NOMO-1 treated with DMSO at 0.1 percent for 48 hours (cell line): Measurements from ENCODE around the gene PEAK3.

Experiments
- DNase-seq: peaks from one replicate; lab custom pipeline; 2025; ENCODE audit not compliant: unreplicated experiment; lab: John Stamatoyannopoulos, UW

PEAK3 gene

GRCh38 chr19:2251106-2252054, 30.6 kb downstream of the PEAK3 start:
- DNase-seq, result no peak

- DNase-seq, result no peak
These were observed 31.2 kb downstream of the PEAK3 start for GRCh38 chr19:2250766-2251105.

GRCh38 chr19:2249880-2250765, 31.9 kb downstream of the PEAK3 start:
- DNase-seq, result no peak

DNA sequence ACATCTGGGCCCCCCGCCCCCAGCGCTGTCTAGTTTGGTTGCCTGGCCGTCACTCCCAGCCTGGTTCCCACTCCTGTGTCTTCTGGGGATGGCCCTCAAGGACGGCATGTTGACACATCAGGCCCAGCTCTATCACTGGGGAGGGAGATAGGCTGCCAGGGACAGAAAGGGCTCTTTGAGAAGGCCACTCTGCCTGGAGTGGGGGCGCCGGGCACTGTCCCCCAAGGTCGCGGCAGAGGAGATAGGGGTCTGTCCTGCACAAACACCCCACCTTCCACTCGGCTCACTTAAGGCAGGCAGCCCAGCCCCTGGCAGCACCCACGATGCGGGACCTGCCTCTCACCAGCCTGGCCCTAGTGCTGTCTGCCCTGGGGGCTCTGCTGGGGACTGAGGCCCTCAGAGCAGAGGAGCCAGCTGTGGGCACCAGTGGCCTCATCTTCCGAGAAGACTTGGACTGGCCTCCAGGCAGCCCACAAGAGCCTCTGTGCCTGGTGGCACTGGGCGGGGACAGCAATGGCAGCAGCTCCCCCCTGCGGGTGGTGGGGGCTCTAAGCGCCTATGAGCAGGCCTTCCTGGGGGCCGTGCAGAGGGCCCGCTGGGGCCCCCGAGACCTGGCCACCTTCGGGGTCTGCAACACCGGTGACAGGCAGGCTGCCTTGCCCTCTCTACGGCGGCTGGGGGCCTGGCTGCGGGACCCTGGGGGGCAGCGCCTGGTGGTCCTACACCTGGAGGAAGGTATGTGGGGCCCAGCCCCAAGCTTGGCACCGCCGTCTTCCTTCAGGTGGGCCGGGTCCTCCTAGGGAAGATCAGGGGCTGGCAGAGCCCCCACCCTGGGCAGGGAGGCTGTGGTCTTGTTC, 32.7 kb downstream of the PEAK3 start, which contains the start of gene AMH:
TSS of gene AMH (plus strand) at position 314 of the 857 bp plus-strand sequence. CDS start at position 324, 10 bp downstream.
- no peak for DNase-seq

DNA sequence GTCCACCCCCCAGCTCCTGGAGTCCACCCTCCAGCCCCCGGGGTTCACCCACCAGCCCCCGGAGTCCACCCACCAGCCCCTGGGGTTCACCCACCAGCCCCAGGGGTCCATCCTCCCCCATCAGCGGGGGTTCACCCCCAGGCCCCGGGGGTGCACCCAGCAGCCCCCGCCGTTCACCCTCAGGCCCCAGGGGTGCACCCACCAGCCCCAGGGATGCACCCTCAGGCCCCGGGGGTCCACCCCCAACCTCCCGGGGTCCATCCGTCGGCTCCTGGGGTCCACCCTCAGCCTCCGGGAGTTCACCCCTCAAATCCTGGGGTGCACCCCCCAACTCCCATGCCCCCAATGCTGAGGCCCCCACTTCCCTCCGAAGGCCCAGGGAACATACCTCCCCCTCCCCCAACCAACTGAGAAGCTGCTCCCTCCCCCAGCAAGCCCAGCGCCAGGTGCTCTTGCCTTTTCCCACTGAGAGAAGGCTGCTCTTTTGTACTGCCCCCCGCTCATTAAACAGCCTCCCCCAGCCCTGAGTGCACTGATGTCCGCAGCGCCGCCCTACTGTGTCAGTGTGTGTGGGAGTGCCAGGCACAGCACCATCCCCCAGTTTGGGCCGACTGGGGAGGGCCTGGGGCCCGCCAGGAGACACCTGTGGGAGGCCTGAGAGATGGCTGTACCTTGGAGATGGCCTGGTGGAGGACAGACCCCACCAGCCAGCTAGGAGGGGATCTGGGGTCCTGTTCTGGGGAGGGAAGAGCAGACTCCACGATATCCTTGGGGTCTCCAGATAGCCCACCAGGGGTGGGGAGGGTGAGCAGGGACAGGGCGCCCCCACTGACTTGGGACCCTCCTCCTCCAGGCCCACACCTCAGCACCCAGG, 33.6 kb downstream of the PEAK3 start:
- no peak for DNase-seq

DNA sequence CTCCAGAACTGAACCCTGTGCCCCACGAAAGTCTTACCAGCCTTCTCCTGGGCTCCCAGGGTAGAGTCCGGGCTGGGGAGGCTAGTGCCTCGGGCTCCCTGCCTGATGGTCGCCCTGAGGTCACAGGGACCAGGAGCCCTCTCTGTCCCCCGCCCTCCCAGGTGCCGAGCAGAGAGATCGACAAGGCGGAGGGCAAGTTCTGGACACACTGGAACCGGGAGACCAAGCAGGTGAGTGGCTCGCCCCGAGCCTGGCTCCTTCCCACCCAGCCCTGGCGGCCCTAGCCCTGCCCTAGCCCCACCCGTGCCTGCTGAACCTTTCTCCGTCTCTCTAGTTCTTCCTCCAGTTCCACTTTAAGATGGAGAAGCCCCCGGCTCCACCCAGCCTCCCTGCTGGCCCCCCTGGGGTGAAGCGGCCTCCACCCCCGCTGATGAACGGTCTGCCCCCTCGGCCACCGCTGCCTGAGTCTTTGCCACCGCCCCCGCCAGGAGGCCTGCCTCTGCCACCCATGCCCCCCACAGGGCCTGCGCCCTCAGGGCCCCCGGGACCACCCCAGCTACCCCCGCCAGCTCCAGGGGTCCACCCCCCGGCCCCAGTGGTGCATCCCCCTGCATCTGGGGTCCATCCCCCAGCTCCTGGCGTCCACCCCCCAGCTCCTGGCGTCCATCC, 34.4 kb downstream of the PEAK3 start:
- DNase-seq, result no peak

DNA sequence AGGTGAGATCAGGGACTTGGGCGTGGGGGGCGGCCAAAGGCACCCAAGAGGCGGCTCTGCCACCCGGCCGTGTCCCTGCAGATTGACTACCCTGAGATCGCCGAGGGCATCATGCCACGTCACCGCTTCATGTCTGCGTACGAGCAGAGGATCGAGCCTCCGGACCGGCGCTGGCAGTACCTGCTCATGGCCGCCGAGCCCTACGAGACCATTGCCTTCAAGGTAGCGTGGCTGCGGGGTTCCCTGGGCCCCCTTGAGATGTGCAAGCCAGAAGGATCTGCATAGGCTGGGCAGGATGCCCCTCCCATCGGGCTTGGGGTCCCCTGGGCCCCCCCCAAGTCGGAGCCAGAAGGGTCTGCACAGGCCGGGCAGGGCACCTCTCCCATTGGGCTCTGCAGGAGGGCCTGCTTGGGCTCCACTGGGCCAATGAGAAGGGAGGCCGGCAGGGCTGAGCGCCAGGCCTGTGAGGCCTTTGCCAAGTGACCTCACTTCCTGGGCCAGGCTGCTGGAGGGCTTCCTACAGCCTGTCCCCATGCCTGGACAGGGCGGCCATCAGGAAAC, 35.1 kb downstream of the PEAK3 start:
- DNase-seq, result no peak

DNA sequence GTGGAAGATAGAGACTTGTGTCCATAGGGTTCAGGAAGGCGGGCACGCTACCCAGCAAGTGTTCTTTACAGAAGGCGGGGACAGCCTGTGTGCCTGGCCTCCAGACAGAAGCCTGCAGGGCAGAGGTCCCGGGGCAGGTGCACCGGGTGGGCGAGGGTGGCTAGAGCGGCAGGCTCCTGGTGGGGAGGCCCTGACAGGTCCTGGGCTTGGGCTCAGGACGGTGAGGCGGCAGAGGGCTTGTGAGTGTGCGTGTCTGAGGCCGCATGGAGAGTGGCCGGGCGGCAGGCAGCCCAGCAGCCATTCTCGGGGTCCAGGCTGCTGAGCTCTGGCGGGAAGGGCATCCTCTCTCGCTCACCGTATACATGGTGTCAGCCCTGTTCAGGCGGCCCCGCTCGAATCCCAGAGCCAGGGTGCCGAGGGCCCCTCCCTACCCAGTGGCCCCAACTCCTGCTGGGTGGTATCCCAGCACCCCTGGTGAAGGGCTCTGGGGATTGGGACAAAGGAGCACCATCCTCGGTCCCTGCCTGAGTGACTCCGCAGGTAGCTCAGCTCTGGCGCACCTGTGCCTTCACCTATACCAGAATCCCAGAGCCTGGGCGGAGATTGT, 35.9 kb downstream of the PEAK3 start:
- DNase-seq, result no peak

- DNase-seq, result no peak
These were observed 36.7 kb downstream of the PEAK3 start for GRCh38 chr19:2245273-2245672.

GRCh38 chr19:2244486-2244885, 37.5 kb downstream of the PEAK3 start:
- no peak for DNase-seq

GRCh38 chr19:2244125-2244411, 37.9 kb downstream of the PEAK3 start:
- no peak for DNase-seq

DNA sequence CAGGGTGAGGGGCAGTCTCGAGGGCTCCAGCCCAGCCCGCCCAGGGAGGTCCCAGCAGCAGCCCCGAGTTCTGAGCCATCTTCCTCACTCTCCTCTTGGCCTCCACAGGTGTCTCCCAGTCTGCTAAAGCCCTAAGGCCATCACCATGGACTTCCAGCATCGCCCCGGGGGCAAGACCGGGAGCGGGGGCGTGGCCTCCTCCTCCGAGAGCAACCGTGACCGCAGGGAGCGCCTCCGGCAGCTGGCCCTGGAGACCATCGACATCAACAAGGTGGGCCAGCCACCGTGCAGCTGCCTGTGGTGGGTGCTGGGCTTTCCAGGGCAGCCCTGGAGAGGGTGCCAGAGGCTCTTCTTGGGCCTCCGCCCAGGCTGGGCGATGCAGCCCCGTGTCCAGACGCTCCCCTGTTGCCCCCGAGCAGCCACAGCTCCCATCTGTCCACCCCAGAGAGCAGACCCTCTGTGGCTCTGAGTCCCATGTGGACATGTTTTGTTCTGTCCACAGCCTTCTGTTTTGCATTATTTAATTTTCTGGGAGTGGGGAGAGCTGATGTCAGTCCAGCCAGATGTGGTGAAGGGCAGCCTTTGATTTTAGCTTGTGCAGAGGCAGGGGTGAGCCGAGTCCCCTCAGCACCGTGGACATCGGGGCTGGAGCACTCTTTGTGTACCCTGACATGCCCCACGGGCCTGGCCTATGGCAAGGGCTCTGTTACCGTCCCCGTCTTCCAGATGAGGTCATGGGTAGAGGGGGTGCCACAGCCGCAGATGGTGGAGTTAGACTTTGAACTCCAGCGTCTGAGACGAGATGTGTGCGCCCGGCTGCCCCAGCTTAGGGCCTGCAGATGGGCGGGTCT, 38.5 kb downstream of the PEAK3 start:
- no peak for DNase-seq

DNA sequence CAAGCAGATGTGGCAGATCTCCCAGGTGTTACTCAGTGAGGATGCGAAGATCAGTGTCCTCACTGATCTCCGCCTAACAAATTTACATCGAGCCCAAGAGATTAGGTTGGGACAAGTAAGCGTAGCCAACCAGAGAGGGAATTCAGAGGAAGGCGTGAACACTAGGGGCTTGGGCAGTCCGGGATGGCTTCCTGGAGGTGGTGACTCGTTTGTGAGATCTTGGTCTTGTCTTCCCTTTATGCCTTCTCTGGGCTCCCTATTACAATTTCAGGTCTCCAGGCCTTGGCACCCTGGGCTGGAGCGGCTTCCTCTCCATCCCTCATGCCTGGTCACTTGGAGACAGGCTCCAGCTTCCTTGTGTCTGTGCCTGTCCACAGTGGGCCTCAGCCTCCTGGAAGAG, 39.2 kb downstream of the PEAK3 start:
- DNase-seq, result no peak

DNA sequence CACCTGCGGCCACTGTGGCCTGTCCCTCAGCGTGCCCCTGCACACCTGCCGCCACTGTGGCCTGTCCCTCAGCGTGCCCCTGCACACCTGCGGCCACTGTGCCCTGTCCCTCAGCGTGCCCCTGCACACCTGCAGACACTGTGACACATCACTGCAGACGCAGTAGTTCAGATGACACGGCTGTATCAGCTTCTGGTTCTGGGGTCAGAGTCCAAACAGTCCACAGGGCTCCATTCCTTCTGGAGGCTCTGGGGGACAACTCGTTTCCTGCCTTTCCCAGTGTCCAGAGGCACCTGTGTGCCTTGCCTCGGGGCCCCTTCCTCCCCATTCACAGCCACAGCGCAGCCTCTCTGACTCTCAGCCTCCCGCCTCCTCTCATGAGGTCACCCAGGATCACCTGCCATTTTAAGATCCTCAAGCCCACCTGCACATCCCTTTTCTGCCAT, 39.9 kb downstream of the PEAK3 start:
- no peak for DNase-seq

GRCh38 chr19:2240881-2241760, 40.9 kb downstream of the PEAK3 start:
- DNase-seq, result no peak

DNA sequence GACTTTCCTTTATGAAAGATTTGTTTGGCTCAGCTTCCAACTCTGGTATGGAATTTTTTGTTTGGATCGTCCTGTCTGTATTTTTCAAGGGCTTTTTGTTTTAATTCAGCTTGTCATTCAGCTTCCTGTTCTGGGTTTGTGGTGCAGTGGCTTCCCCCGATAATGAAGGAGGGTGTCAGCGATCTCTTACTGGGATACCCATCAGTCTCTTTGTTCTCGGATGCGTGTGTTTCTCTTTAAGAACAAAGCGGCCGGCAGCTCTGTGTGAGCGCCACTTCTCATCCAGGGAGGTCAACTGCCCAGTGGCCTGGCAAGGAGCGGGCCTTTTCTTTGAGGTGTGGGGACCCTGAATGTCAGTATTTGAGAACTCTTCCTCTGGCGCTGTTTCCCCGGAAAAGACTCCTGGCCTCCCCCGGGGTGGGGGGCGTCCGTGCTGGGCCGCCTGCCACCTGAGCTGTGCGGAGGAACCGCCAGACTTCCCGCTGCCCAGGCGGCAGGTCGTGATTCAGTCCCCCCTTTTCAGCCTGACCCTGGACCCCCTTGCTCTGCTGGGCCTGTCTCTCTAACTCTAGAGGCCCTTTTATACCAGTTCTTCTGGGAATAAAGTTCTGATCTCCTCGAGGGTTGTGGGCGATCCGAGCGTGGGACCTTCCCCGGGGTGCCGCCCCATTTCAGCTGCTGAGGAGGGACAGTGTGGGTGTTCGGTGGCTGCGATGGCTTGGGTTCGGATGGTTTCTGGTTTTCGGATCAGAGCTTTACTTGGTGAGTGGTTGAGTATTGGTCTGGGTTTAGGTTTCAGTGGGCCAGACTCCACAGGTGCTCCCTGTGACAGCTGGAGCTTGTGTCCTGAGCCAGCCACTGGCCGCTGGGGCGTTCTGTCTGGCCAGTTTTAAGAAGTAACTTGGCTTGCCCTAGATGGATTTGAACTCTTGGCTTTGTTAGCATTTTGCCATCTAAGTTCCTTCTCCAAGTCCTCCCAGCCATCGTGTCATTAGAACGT, 41.9 kb downstream of the PEAK3 start:
- no peak for DNase-seq
